LNCaP clone FGC (cell line): ENCODE measurements around the gene SMIM10L2A.
"Not testable (repeated sequence)": the region's sequence is repeated elsewhere in the genome, so short reads cannot be mapped to it uniquely, and the experiment has no call there.

Experiments
- DNase-seq: peaks from one replicate; pipeline ENCODE4 v3.0.0-alpha.2; 2011; ENCODE audit warnings: low read depth
- H3K4me3 ChIP-seq: 2 replicates; pipeline ENCODE4 v1.5.1; 2011; ENCODE audit warnings: mild to moderate bottlenecking, low read depth, low read length, control low read depth
- CTCF ChIP-seq: IDR thresholded peaks from 2 replicates; pipeline ENCODE4 v1.5.1; 2012; ENCODE audit warnings: mild to moderate bottlenecking; ENCODE audit not compliant: control insufficient read depth, insufficient read depth; ENCODE audit errors: extremely low read depth

Gene SMIM10L2A

GRCh38 chrX:135397652-135398051 lies 24.1 kb upstream of the SMIM10L2A start:
- no peak for TF ChIP-seq CTCF
- H3K4me3 ChIP-seq = no peak overlapping the region
- DNase-seq = no peak

GRCh38 chrX:135403374-135403773 lies 18.4 kb upstream of the SMIM10L2A start:
- TF ChIP-seq CTCF = no peak
- H3K4me3 ChIP-seq = no peak overlapping the region
- DNase-seq = no peak

GRCh38 chrX:135406428-135406827 lies 15.3 kb upstream of the SMIM10L2A start:
- not testable (repeated sequence) for H3K4me3 ChIP-seq, DNase-seq

GRCh38 chrX:135408794-135409193 lies 12.9 kb upstream of the SMIM10L2A start:
- no peak for DNase-seq
- TF ChIP-seq CTCF = no peak
- H3K4me3 ChIP-seq = no peak overlapping the region

- DNase-seq = no peak
- H3K4me3 ChIP-seq = no peak overlapping the region
- no peak for TF ChIP-seq CTCF
These were observed 10.7 kb upstream of the SMIM10L2A start for GRCh38 chrX:135410861-135411627.

GRCh38 chrX:135411893-135412292 lies 9.9 kb upstream of the SMIM10L2A start:
- TF ChIP-seq CTCF = no peak
- no peak overlapping the region for H3K4me3 ChIP-seq
- no peak for DNase-seq

GRCh38 chrX:135416546-135416945 lies 5.2 kb upstream of the SMIM10L2A start:
- no peak overlapping the region for H3K4me3 ChIP-seq
- no peak for DNase-seq
- no peak for TF ChIP-seq CTCF
